HepG2 (cell line): ENCODE measurements around the gene SLC28A3. TPM values are rescaled to one million over a fixed set of nuclear protein-coding genes. Genes with fewer than 3 reads are reported as not detected.

Experiments used
- BCL6 ChIP-seq: IDR thresholded peaks from 2 replicates; pipeline ENCODE4 v1.6.1; 2016; ENCODE audit warnings: missing genetic modification reagents, missing compliant biosample characterization
- FOXO1 ChIP-seq: sonication (generic); formaldehyde crosslinking; IDR thresholded peaks from 2 replicates; pipeline ENCODE4 v1.4.0; 2020; ENCODE audit warnings: missing genetic modification reagents
- GABPB1 ChIP-seq: IDR thresholded peaks from 2 replicates; pipeline ENCODE4 v1.6.1; 2016; ENCODE audit warnings: mild to moderate bottlenecking, missing genetic modification reagents, moderate library complexity, missing compliant biosample characterization
- MIER3 ChIP-seq: IDR thresholded peaks from 2 replicates; pipeline ENCODE4 v1.6.1; 2016; ENCODE audit warnings: missing compliant biosample characterization, borderline replicate concordance
- SP5 ChIP-seq: IDR thresholded peaks from 2 replicates; pipeline ENCODE4 v1.6.1; 2016; ENCODE audit warnings: low read depth, borderline replicate concordance
- XRCC5 ChIP-seq: fragments of 200-400 bp; formaldehyde crosslinking; optimal IDR thresholded peaks from 2 replicates; pipeline ENCODE3; 2017; ENCODE audit warnings: mild to moderate bottlenecking, low read length
- ZNF44 ChIP-seq: sonication (generic); formaldehyde crosslinking; IDR thresholded peaks from 2 replicates; pipeline ENCODE4 v1.5.1; 2020; ENCODE audit warnings: mild to moderate bottlenecking, missing genetic modification reagents
- ZNF816 ChIP-seq: sonication (generic); formaldehyde crosslinking; IDR thresholded peaks from 2 replicates; pipeline ENCODE4 v1.8.0; 2022; ENCODE audit warnings: missing genetic modification reagents, mild to moderate bottlenecking, borderline replicate concordance
- polyA plus RNA-seq, 8 experiments: library from polyadenylated mRNA; depleted of rRNA in 3 of 8; stranded (reverse) in 7 of 8; unstranded in 1 of 8; fragments of >200 nt; fragmentation: Illumina TruSeq in 4 of 8; extraction: Trizol in 4 of 8; gene quantifications; 2 replicates each; pipeline versions ENCODE4 v1.2.1 to v1.2.3, GENCODE V29; 2011 to 2016; ENCODE audit warnings: low read depth in 4 of 8, missing spikeins in 1 of 8, mixed read lengths in 1 of 8; ENCODE audit not compliant: insufficient read depth in 1 of 8
- total RNA-seq, 5 experiments: library from RNA; depleted of rRNA; stranded (reverse); fragments of >200 nt; fragmentation: Illumina TruSeq; extraction: Trizol; gene quantifications; 2 replicates each; pipeline ENCODE4 v1.2.3, GENCODE V29; 2016; ENCODE audit warnings: low read depth in 1 of 5
- TF ChIP-seq, protein P1 (sequence below): sonication (generic); formaldehyde crosslinking; IDR thresholded peaks from 2 replicates; pipeline ENCODE4 v1.4.0; 2020; ENCODE audit warnings: mild to moderate bottlenecking, missing genetic modification reagents
- TF ChIP-seq, protein P2 (sequence below): sonication (generic); formaldehyde crosslinking; IDR thresholded peaks from 2 replicates; pipeline ENCODE4 v1.4.0; 2020; ENCODE audit warnings: missing genetic modification reagents, borderline replicate concordance
- TF ChIP-seq, protein P3 (sequence below): IDR thresholded peaks from 2 replicates; pipeline ENCODE4 v1.6.1; 2012; ENCODE audit warnings: inconsistent platforms
- TF ChIP-seq, protein P4 (sequence below): IDR thresholded peaks from 2 replicates; pipeline ENCODE4 v1.6.1; 2016; ENCODE audit warnings: mild to moderate bottlenecking, missing biosample characterization, missing genetic modification reagents
- TF ChIP-seq, protein P5 (sequence below): sonication (generic); formaldehyde crosslinking; IDR thresholded peaks from 2 replicates; pipeline ENCODE4 v1.4.0; 2020; ENCODE audit warnings: missing genetic modification reagents
- TF ChIP-seq, protein P6 (sequence below): sonication (generic); formaldehyde crosslinking; IDR thresholded peaks from 2 replicates; pipeline ENCODE4 v1.4.0; 2020; ENCODE audit warnings: missing genetic modification reagents

The SLC28A3 gene
- total and polyA plus RNA-seq, 2 of the 13 experiments (the other 11 are each of a cell fraction or from before 2014, with no cell fraction given), result not detected

DNA sequence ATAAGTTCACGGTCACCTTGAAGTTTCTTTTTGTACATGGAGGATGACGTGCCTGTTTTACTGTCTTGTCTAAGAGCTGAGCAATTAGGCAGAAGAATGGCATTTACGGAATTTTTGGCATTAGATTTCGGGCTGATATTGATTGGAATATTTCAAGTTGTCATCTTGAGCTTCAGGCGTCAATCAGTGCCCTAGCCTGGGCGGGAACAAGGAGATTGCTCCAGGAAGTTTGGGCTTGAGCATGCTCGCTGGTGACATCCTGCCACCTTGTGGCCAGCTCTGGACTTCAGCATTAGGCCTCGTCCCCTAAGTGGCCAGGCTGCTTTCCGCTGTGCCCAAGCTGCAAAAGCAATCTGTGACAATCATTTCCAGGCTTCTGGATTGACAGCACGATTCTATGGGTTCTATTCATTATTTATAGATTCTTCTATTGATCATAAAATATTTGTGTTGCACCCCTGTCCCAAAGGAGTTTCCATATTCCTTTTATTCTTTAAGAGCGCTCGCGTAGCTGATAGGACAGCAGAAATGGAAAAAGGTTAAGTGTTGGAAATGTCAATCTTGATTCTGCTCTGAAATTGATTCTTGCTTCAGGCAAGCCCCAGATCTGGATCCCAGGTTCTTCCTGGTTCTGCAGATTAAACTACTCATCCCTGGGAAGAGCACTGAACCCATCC is 79.3 kb downstream of the SLC28A3 start (continued):
- TF ChIP-seq, protein P1, sequence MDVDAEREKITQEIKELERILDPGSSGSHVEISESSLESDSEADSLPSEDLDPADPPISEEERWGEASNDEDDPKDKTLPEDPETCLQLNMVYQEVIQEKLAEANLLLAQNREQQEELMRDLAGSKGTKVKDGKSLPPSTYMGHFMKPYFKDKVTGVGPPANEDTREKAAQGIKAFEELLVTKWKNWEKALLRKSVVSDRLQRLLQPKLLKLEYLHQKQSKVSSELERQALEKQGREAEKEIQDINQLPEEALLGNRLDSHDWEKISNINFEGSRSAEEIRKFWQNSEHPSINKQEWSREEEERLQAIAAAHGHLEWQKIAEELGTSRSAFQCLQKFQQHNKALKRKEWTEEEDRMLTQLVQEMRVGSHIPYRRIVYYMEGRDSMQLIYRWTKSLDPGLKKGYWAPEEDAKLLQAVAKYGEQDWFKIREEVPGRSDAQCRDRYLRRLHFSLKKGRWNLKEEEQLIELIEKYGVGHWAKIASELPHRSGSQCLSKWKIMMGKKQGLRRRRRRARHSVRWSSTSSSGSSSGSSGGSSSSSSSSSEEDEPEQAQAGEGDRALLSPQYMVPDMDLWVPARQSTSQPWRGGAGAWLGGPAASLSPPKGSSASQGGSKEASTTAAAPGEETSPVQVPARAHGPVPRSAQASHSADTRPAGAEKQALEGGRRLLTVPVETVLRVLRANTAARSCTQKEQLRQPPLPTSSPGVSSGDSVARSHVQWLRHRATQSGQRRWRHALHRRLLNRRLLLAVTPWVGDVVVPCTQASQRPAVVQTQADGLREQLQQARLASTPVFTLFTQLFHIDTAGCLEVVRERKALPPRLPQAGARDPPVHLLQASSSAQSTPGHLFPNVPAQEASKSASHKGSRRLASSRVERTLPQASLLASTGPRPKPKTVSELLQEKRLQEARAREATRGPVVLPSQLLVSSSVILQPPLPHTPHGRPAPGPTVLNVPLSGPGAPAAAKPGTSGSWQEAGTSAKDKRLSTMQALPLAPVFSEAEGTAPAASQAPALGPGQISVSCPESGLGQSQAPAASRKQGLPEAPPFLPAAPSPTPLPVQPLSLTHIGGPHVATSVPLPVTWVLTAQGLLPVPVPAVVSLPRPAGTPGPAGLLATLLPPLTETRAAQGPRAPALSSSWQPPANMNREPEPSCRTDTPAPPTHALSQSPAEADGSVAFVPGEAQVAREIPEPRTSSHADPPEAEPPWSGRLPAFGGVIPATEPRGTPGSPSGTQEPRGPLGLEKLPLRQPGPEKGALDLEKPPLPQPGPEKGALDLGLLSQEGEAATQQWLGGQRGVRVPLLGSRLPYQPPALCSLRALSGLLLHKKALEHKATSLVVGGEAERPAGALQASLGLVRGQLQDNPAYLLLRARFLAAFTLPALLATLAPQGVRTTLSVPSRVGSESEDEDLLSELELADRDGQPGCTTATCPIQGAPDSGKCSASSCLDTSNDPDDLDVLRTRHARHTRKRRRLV (CRISPR knock-in tag), result no peak
- TF ChIP-seq, protein P2, sequence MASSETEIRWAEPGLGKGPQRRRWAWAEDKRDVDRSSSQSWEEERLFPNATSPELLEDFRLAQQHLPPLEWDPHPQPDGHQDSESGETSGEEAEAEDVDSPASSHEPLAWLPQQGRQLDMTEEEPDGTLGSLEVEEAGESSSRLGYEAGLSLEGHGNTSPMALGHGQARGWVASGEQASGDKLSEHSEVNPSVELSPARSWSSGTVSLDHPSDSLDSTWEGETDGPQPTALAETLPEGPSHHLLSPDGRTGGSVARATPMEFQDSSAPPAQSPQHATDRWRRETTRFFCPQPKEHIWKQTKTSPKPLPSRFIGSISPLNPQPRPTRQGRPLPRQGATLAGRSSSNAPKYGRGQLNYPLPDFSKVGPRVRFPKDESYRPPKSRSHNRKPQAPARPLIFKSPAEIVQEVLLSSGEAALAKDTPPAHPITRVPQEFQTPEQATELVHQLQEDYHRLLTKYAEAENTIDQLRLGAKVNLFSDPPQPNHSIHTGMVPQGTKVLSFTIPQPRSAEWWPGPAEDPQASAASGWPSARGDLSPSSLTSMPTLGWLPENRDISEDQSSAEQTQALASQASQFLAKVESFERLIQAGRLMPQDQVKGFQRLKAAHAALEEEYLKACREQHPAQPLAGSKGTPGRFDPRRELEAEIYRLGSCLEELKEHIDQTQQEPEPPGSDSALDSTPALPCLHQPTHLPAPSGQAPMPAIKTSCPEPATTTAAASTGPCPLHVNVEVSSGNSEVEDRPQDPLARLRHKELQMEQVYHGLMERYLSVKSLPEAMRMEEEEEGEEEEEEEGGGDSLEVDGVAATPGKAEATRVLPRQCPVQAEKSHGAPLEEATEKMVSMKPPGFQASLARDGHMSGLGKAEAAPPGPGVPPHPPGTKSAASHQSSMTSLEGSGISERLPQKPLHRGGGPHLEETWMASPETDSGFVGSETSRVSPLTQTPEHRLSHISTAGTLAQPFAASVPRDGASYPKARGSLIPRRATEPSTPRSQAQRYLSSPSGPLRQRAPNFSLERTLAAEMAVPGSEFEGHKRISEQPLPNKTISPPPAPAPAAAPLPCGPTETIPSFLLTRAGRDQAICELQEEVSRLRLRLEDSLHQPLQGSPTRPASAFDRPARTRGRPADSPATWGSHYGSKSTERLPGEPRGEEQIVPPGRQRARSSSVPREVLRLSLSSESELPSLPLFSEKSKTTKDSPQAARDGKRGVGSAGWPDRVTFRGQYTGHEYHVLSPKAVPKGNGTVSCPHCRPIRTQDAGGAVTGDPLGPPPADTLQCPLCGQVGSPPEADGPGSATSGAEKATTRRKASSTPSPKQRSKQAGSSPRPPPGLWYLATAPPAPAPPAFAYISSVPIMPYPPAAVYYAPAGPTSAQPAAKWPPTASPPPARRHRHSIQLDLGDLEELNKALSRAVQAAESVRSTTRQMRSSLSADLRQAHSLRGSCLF, result no peak
- TF ChIP-seq BCL6 (CRISPR knock-in tag) (0 out of 2 replicates have a peak, but pooled peaks have one; percentile 30), GABPB1 (CRISPR knock-in tag) (peak; percentile 37; the same call in 1 of the 2 replicates), ZNF816 (CRISPR knock-in tag) (peak; percentile 64; the same call in 1 of the 2 replicates), XRCC5 (peak; percentile 71), ZNF44 (CRISPR knock-in tag) (no peak), MIER3 (CRISPR knock-in tag) (peak; percentile 53; the same call in 1 of the 2 replicates), SP5 (CRISPR knock-in tag) (peak; percentile 23; the same call in 1 of the 2 replicates), FOXO1 (CRISPR knock-in tag) (peak; percentile 28; the same call in 1 of the 2 replicates)
- TF ChIP-seq, protein P3, sequence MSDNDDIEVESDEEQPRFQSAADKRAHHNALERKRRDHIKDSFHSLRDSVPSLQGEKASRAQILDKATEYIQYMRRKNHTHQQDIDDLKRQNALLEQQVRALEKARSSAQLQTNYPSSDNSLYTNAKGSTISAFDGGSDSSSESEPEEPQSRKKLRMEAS, result peak; percentile 65; the same call in 1 of the 2 replicates
- TF ChIP-seq, protein P4, sequence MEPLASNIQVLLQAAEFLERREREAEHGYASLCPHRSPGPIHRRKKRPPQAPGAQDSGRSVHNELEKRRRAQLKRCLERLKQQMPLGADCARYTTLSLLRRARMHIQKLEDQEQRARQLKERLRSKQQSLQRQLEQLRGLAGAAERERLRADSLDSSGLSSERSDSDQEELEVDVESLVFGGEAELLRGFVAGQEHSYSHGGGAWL (CRISPR knock-in tag), result 0 out of 2 replicates have a peak, but pooled peaks have one; percentile 28
- TF ChIP-seq, protein P5, sequence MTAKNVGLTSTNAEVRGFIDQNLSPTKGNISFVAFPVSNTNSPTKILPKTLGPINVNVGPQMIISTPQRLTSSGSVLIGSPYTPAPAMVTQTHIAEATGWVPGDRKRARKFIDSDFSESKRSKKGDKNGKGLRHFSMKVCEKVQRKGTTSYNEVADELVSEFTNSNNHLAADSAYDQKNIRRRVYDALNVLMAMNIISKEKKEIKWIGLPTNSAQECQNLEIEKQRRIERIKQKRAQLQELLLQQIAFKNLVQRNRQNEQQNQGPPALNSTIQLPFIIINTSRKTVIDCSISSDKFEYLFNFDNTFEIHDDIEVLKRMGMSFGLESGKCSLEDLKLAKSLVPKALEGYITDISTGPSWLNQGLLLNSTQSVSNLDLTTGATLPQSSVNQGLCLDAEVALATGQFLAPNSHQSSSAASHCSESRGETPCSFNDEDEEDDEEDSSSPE (CRISPR knock-in tag), result peak; percentile 86
- TF ChIP-seq, protein P6, sequence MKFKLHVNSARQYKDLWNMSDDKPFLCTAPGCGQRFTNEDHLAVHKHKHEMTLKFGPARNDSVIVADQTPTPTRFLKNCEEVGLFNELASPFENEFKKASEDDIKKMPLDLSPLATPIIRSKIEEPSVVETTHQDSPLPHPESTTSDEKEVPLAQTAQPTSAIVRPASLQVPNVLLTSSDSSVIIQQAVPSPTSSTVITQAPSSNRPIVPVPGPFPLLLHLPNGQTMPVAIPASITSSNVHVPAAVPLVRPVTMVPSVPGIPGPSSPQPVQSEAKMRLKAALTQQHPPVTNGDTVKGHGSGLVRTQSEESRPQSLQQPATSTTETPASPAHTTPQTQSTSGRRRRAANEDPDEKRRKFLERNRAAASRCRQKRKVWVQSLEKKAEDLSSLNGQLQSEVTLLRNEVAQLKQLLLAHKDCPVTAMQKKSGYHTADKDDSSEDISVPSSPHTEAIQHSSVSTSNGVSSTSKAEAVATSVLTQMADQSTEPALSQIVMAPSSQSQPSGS, result no peak
